HG02884 (cell line): ENCODE data around the gene BMF.

Experiments
- ATAC-seq: cut with Tn5 transposase; IDR thresholded peaks from one replicate; pipeline ENCODE4 v1.9.1; 2021; ENCODE audit warnings: mild to moderate bottlenecking, moderate library complexity; ENCODE audit not compliant: unreplicated experiment

BMF gene

DNA sequence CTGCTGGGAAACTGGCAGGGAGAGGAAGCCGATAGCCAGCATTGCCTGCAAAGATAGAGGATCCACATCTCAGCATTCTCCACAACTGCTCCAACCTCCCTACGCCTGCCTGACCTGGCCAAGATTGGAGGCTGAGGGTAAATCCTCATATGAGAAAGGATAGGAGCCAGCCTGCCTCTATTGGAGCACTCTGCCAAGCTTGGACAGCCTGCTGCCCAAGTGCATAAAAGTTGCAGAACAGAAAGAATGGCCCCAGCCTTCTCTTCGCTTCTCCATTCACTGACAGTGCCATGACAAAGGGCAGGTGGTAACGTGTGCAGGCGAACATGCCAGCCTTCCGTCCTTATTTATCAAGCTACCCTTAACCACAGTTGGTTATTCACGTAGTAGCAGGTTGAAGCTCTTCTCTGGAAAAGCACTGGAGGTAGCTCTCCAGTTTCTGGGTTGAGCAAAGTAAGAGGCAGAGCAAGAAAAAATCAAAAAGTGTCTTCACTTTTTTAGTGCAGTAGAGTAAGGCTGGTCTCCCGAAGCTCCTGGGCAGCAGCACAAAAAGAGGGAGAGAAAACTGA lies 4.3 kb downstream of the BMF start:
- no peak for ATAC-seq

DNA sequence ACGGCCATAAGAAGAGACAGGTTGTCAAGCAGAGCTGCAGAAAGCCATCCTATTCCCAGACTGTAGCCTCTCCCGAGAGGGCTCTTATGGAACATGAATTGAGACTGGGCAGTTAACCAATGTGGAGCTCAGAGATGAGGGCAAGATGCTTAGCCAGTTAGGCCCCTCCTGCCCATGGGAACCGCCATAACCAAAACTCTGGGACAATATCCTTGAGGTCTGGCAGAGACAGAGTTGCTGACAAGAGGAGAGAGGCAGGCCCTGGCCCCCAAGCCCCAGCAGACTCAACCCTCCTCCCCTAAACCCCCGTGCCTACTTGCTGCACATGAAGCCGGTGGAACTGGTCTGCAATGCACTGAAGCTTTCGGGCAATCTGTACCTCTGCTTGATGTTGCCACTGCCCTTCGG lies 4.8 kb downstream of the BMF start:
- ATAC-seq: no peak

DNA sequence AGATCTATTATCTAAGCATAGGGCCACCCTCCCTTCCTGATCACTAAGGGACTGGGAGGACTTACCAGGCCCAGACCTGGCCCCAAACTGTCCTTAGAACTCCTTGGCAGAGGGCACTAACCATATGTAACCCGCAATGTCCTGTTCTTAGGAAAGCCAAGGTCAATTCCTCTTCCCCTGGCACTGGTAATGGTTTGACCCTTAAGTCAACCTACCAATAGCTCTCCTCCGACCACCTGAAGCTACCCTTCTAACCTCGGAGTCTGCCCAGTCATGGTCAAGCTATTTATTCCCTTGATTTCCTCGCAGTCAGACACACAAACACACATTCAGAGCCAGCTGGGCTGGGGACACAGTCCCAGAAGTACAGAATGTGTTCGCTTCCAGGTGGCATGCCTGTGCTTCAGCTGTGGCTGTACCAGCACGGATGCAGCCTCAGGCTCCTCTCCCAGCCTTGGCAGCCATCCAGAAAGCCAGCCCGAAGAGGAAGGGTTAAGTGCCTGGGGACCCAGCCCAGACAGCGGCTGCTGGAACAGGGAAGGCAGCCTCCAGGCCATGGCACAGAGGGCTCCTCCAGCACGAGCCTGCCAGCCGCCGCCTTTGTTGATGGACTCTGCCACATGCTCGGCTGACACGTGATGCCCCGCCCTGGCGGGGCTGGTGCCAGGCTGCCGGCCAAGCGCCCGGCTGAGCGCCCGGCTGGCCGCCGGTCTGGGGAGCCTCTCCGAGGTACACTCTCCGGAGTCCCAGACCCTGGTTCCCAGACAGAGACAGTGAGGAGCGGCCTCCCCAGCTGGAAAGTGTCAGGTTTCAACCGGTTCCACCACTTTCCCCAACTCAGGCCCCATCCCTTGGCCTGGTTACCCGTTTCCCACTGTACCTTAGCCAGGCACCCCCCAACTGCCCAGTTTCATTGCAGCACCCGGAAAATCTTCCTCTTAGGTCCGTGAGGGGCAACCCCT lies 5.5 kb downstream of the BMF start:
- no peak for ATAC-seq

DNA sequence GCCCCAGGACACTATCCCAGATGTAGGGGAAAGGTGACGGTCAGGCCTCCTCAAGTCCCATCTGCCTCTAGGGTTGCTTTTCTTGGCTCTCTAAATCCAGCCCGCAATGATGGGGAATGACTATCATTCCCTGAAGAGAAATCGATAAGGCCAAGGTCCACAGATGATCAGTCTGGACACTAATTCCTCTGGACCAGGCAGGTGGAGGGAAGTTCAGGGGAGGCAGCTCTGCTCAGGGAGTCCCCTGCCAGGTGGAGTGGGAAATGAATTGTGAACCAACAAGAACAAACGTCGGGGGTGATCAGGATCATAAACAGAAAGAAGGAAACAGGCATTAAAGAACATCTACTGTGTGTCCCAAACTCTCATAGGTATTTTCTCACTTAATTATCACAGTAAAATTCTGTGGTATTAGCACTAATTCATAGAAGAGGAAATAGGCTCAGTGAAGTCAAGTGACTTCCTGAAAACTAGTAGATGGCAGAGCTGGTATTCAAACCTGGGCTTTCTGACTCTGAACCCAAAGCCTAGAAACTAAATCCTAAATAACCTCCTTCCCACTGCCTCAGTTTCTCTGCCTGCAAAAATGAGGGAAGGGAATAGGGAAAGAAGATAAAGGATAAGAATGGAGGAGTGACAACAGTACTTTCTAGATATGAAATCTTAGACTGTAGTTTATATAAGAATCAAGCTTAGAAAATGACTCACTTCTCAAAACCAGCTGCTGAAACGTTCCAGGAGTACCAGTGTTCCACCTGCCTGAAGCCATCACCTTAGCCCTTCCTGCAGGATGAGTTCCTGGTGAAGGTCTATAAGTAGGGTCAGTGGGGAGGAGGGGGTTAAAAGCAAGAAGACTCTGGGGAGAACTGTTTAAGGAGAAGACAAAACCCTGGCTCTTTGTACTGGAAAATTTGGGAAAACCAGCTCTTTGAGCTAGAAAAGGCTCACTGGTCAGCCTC lies 7.5 kb downstream of the BMF start:
- ATAC-seq: no peak

DNA sequence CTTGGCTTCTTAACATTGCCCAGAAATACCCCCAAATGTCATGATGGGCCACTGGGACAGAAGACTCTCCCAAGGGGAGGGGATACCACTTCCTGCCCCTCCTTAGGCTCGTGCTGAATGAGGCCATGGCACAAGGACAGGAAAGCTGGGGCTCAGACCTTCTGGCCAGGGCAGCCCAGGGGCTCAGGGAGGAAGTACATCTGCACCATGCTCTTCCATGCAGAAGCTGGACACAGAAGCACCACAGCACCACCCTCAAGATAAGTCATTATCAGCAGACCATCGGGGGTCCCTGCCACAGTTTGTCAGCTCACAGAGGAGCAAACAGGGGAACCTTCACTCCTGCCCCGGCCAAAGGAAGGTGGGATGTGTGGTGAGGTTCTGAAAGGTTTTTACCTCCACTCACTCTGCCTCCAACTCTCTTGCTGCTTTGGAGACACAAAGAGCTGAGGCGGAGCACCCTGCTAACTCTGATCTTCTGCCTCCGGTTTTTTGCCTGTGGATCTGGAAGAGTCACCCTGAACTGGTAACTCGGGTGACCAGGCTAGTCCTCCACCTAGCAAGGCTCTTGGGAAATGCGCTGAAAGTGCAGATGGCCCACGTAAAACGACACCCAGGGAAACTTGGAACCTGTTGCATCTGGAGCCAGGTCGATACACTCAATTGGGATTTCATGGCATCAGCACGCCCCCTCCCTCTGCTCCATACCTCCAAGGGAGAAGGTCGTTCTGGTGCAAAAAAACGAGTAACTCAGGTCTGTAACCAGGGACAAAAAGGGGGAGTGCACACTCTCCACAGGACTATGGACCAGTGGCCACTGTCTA lies 8.3 kb downstream of the BMF start:
- no peak for ATAC-seq

DNA sequence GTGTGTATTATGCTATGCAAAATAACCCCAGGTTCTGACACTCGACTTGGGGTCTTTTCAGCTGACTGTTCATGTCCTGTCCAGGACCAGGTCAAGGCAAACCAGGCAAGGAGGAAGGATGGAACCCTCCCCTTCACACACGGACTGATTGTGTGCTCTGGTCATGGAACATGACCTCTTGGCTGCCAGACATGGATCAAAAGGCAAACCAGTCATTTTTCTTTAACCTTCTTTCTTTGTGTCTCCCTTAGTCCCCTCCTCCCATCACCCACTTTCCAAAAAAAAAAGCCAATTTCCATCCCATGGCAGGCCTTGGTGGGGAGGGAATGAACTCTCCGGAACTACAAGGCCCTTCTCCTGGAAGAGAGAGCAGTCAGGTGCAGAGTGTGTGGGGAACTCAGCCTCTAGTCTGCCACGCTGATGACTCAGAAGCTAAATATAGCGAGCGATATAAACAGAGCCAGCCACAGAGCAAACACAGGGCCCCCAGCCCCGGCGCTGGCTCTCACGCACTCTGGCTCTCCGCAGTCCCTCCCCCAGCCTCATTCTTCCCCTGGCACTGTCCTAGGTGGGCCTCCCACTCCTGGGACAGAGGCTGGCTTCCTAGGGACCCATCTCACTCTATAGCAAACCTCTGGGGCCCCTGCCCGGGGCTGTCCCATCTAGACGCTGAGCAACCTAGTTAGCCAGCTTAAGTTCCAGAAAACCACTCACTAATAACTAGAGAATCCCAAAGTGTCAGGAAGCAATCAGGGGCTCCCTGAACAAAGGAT lies 10.0 kb downstream of the BMF start:
- ATAC-seq: peak; percentile 64

DNA sequence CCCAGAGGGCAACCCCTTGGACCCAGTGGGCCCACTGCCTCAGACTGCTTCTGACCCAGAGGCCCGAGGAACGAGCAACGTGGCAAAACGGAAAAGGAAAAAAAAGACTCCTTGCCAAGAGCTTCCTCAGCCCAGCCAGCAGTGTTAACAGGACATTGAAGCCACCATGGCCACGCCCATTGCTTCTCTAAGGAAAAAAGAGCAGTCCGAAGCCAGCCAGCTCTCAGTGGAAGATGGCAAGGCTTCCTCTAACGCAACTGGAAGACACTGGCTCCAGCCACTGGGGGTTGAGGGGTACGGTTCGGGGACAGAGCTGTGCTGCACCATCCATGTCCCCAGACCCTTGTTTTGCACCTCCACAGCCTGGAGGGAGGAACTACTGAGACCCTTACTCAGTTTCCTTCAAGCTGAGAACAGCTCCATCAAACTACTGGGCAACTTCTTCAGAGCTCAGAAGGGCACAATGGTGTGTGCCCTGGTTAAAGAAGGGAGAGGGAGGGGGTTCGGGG lies 10.7 kb downstream of the BMF start:
- no peak for ATAC-seq

DNA sequence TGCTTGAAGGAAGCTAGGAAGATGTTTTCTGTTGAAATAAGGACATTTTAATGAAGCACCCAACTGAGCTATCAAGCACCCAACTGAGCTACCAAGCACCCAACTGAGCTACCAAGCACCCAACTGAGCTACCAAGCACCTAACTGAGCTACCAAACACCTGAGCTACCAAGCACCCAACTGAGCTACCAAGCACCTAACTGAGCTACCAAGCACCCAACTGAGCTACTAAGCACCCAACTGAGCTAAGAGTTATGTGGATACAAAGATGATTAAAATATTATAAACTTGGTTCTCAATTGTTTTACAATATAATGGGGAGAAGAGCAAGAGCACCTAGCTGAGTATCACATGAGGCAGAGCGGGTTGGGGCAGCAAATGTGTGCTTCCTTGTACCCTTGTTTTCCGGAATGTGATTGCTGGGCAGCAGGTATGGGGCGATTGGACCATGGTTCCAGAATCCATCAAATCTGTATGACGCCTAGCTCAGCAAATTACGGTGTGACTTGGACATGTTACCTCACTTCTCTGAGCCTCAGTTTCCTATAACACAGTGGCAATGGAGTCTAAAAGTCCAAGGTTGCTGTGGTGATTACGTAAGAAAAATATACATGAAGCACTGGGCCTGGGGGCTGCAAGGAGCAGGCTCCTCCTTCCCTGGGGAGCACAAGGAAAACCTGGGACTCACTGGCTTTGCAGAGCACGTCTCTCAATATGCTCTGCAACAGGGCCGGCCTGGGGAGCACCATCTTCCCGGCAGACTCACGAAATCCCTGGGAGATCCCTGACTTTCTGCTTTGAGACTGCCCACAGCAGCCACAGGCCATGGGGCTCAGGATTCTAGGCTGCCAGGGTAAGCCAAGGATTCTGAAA lies 11.3 kb downstream of the BMF start:
- no peak for ATAC-seq

DNA sequence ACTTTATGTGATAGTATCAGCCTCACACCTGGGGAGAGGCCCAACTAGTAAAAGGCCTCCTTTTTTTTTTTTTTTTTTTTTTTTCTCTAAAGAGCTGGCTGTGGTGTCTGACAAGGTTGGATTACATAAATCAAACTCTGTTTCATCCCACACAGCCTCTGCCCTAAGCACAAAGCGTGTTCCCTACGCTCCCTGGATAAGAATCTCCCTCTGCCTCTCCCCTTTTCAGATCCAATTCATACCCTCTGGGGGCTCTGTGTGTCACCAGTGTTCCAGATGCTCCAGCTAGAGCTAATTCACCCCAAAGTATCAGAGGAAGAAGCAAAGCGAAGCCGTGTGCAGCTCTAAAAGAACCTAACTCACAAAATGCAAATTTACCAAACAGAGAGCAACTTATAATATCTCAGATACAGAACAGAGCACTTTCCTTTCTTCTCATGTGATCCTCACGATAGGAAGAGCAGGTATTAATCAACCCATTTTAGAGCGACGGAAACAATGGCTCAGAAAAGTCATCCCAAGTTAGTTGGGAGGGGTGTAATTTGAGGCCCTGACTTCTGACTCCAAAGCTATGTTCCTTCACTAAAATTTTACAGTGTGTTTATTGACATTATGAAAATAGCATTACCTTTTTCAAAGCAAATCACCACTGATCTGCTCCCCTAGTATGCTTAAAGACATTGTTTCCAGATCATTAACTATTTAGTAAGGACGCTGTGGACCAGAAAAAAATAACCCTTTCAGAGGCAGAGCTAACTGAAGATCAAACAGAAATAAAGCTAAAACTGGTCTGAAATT lies 12.4 kb downstream of the BMF start:
- peak; percentile 37 for ATAC-seq

DNA sequence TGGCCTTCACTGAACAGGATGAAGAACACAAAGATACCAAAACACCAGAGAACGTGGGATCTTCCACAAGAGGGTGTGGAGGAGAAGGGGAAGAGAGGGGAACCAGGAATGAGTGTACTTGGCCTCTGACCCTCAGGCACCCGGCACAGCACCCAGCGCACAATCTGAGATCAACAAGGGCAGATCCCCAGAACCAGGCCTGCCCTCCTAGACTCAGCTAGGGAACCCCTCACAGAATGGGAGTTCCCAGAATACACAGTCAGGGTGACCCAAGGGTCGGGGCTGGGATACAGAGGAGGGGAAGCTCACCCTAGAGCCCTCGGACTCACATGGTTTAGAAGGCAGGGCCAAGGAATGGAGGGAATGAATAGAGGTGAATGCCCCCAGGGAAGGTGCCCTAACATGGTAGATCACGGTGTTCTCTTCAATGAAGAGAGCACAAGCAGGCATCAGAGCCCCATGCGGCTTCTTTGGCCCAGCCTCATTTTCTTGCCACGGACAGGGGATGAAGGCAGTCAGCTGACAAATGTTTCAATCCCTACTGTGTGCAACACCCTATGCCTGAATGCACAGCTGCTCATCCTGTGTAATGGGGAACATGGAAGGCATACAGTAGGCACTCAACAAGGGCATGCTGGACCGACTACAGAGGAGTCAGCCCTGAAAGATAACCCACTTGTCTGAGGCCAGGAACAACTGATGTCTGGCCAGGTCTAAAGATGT lies 13.1 kb downstream of the BMF start:
- ATAC-seq: no peak

DNA sequence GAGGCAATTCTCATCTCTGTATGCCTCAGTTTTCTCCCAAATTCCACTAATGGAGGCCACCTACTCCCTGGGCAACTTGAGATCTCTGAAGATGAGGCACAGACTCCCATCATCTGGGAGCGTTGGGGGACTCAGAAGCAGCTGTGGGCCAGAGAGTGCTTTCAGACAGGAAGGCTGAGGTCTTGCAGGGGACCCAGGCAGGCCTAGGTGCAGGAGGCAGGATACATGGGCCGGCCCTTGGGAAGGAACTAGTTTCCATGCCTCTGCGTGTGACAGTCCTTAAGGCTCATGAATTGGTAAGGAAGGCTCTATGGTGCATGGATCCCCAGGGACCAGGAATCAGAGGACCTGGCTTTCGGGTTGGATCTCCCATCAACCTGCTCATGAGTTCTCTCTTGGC lies 14.5 kb downstream of the BMF start:
- no peak for ATAC-seq

DNA sequence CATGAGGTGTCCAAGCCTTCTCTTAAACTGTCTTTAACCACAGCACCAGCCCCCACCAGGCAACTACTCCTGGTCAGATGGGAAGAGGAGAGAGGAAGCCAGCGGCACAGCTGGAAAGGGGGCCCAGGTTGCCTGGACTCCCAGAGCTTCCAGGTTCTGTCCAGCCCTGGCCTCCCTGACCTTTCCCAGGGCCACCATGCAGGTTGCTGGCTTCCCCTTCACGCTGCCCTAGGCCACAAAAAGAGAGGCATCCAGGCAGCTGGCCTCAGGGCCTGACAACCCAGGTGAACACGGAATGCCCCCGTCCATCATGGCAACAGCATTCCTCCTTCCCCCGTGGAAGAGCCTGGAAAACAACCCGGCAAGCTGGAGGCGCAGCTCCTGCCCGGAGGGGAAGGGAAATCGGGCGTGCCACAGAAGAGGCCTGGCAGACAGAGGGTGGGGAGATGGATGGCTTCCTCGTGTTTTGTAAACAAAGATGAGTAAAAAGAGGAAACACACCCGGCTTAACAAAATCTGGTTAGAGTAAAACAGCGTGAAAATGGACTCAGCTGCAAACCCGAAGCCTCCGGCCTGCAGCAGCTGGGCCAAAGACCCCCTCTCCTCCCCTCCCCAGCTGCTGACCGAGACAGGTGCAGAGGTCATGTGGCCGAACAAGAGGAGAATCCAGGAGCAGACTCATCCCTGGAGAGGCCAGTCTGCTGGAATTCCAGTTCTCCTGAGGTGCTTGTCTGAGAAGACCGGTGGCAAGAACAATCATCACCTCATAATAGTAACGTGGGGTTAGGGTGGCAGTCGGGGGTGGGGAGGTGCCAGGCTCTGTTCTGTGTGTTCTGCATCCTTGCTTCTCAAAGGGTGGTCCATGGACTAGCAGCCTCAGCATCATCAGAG lies 15.5 kb downstream of the BMF start:
- ATAC-seq: no peak

DNA sequence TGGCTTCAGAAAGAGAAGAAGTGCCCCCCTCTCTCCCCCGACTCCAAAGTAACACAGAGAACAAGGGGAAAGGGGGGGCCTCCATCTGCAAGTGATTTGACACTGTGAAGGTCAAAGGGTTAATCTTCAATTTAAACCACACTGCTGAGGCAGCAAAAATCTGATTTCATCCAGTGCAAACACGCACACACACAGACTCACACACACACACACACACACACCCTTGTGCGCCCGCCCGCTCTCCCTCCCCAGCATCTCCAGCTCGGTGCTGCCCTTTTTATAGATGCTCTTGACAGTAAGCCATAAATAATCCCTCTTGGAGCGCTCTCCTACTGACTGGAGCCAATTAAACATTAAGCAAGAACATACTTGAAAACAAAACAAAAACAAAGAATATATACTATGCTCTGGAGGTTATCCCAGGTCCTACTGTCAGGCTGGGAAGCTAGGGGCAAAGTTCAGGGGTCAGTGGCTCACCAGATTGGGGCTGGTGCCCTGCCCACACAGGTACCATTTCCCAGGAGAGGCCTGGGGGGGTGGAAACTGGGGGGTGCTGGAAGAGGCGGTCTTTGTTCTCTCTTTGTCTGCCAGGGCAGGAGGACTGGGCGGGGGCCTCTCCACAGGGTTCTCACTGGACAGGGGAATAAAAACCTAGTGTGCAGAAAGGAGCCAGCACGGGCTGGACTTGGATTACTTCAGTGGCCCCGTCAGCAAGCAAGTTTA lies 16.3 kb downstream of the BMF start:
- no peak for ATAC-seq

DNA sequence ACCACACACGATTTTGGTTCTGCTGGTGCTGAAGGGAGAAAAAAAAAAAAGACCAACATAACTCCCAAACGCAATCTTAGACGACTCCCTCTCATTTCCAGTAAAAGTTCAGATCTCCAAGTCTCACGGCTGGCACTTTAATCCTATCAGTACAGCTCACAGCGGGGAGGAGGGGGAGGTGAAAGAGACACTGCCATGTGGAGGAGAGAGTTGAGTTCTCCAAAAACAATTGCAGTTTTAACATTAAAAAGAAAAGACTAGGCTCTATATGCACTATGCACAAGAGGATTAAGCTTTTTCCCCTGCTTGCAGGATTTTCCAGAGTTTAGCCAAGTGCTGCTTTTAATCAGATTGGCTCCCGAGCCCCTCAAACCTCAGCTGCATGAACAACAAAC lies 16.8 kb downstream of the BMF start:
- no peak for ATAC-seq

DNA sequence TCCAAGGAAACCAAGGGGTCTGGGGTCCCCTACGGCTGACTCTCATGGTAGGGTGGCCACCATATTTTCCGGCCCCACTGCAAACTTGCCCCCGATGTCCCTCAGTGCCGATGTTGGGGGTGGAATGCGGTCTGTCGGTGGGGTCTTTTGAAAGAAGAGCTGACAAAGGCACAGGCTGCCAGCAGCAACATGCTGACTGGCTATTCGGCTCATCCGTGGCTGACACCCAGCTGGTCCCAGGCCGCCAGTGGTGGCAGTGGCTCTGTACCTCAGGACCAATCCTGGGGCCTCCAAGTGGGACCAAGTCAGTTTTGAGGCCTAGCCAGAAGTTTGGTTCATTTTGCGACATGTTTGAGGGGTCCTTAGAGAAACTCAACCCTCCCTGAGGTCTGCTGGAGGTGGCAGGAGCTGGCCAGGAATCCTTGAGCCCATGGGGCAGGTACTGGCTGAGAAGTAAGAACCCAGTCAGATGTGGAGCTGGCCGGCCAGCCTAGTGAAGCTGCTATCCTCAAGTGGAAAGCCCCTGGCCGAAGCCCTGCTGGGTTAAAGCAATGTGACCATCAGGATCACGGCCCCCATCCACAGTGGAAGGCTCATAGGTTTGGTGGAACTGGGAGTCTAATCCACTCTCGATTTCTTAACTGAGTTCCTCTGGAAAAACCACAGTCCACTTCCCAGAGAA lies 17.8 kb downstream of the BMF start:
- no peak for ATAC-seq
